B cell (primary cell): ENCODE measurements around the gene ILK.

ENCODE experiments used
- EZH2 ChIP-seq: IDR thresholded peaks from 2 replicates; pipeline ENCODE4 v1.6.1; 2012; ENCODE audit warnings: borderline replicate concordance, low read depth, mild to moderate bottlenecking, moderate library complexity, low read length; ENCODE audit not compliant: insufficient read depth, poor library complexity, severe bottlenecking
- TF ChIP-seq, protein P1 (sequence below): fragments of 200-600 bp; IDR thresholded peaks from one replicate; pipeline ENCODE4 v1.8.0; 2022; ENCODE audit warnings: antibody characterized with exemption, mild to moderate bottlenecking

DNA sequence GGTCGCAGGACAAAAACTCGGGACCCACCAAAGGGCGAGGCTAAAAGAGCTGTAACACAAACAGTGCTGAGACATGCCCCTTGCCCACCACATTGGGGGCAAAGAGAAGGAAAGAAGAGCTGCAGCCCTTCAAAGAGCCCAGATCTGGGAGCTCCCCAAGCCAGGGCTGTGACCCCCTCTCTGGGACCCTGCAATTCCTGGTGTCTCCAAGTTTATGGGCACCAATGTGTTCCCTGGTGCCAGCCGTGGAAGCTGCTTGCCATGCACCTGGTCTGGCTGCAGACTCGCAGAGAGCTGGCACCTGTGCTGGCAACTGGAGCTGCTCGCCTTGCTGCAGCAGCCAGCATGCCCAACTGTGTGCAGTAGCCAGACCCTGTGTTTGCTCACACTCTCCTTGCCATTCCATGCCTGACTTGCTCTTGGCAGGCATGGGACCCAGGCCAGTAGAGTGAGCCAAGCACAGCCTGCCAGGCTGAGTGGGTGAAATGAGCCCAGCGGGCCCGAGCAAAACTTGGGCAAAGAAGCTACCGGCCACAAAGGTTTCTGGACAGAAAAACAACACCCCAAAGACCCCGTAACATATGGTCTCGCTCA is 16.1 kb upstream of the ILK start:
- TF ChIP-seq, protein P1, sequence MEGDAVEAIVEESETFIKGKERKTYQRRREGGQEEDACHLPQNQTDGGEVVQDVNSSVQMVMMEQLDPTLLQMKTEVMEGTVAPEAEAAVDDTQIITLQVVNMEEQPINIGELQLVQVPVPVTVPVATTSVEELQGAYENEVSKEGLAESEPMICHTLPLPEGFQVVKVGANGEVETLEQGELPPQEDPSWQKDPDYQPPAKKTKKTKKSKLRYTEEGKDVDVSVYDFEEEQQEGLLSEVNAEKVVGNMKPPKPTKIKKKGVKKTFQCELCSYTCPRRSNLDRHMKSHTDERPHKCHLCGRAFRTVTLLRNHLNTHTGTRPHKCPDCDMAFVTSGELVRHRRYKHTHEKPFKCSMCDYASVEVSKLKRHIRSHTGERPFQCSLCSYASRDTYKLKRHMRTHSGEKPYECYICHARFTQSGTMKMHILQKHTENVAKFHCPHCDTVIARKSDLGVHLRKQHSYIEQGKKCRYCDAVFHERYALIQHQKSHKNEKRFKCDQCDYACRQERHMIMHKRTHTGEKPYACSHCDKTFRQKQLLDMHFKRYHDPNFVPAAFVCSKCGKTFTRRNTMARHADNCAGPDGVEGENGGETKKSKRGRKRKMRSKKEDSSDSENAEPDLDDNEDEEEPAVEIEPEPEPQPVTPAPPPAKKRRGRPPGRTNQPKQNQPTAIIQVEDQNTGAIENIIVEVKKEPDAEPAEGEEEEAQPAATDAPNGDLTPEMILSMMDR = no peak
- no peak for TF ChIP-seq EZH2
